Activated T-helper 1 cell treated with anti-CD3 and anti-CD28 coated beads, Interleukin-2, amount 50 U/mL, for 16 hours (primary cell): ENCODE results near the gene SIK3.

Experiments
- DNase-seq, 2 donors: peaks; one replicate each; pipeline ENCODE4 v3.0.0-alpha.2; 2020; ENCODE audit warnings: low read depth in 1 of 2, low spot score in 1 of 2

Gene SIK3

DNA sequence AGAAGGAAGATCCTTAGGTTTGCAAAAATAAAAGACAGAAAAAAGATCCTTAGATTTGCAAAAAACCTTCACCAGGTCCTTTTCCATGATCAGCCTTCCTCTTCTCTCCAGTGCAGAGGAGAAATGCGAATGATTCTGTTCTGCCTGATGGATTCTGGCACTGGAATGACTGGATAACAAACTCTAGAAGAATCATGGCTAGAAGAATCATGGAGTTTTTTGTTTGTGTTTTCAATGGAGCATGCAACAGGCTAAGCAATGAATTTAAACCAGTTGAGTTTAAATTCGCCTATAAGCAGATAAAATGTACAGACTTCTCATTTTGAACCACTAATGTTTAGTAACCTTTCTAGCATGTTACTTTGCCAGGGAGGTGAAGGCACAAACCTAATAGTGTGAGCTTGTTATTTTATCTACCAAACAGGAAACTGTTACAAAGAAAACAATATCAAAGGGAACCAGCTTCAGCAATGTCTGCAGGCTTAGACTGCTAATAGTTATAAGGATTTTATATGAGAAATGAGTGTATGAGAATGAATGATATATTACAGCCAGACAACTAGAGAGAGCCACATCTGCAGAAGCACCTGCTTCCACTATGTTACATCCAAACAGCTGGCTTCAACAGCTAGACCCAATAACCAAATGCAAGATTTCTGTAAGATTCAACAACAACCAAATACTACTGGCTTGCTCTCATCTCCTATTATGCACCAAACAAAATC lies 196.1 kb downstream of the SIK3 start:
- no peak for DNase-seq

DNA sequence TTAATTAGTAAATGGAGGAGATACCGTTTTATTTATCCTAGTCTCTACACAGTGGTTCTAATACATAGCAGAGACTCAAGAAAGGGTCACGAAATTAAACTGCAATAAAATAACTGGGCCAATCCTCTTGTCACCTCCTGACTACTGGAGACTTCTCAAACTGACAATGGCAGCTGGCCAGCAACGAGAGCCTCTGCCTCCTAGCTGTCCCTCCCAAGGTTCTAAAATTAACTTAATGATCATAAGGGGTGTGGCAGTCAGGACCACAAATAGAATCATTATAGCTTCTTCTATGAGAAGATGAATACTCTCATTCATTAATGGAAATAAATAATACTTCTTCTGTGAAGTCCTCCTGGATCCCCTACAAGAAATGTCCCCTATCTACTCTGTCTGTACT lies 197.0 kb downstream of the SIK3 start:
- no peak for DNase-seq

DNA sequence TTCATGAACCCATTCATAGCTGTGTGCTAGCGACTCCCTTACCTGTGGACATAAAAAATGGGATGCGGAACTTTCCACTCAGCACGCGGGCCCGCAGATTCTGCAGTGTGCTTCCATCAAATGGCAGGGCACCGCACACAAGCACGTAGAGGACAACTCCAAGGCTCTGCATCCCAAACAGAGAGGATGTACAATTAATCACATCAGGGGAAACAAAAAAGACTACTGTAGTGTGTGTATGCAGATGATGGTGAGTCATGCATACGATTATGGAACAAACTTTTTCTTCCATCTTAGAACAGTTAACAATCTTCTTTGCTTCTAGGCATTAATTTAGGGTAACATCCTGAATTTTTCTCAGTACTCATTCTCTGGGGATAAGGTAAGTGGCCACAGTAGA lies 202.0 kb downstream of the SIK3 start:
- no peak for DNase-seq

DNA sequence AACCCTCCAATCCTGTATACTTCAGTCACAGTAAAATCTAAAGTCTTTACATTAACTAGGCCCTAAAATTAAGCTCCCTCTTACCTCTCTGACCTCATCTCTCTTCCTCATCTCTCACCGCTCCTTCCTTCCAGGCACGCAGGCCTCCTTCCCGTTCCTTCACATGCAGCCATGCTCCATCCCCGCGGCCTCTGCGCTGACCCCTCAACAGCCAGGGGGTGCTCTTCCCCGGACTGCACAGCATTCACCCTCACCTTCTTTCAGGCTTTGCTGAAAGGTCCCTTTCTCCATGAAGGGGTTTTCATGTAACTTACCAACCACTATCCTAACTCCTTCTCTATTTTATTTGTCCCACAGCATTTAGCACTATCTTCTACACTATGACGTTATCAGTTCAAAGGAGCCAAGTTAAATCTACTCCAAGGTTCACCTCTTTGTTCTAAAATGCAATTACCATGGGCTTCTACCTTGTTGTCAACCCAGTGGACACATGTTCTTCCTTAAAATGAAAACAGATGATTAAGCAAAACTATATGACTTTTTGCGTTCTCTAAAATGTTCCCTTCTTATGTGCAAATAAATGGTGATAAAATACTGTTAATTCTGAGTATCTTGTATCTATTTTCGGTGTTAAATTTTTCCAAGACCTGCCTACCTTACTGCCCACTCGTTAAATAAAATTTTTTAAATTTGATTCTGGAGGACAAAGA lies 203.0 kb downstream of the SIK3 start:
- DNase-seq: no peak

DNA sequence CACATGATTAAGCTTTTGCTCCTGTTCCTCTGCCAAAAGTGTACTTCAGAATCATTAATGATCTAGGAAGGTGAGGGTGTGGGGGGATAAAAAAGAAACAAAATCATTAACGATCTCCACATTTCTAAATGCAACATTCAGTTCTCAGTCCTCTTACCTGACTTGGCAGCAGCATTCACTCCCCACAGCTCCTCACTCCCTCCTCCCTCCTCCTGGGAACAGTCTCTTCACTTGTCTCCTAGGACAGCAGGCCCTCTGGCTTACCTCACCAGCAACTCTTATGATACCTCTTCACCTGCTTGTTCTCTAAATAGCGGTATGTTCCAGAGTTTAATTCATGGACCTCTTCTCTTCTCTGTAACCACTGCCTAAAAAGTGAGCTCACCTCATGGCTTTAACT lies 204.3 kb downstream of the SIK3 start:
- no peak for DNase-seq

DNA sequence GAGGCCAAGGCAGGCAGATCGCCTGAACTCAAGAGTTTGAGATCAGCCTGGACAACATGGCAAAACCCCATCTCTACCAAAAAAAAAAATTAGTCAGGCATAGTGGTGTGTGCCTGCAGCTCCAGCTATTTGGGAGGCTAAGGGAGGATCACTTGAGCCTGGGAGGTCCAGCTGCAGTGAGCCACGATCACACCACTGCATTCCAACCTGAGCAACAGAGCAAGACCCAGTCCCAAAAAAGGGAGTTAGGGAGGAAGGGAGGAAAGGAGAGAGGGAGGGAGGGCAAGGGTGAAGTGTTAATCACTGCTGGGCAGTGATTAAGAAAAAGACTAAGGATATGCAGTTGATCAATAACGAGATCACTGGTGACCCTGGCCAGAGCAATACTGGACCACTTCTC lies 204.8 kb downstream of the SIK3 start:
- DNase-seq: no peak

DNA sequence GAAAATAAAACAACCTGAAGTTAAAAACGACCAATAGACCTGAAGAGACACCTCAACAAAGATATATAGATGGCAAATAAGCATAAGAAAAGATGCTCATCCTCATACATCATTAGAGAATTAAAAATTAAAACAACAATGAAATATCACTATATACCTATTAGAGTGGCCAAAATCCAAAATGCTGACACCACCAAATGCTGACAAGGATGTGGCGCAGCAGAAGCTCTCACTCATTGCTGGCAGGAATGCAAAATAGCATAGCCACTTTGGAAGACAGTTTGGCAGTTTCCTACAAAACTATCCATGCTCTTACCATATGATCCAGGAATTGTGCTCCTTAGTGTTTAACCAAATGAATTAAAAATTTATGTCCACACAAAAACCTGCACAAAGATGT lies 205.9 kb downstream of the SIK3 start:
- no peak for DNase-seq

DNA sequence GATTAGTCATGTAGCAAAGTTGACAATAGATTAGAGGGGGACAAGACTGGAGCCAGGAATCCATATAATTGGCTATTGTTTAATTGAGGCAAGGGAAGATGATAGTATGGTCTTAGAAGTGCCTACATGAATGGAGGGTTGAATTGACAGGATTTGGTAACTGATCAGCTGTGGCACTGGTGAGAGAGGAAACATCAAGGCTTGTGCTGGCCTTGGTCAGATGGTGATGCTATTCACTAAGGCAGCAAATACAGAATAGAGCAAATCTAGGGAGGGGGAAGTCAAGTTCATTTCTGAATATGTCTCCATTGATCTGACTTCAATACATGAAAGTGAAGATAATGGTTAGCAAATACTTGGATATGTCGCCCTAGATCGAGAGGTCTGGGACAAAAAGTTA lies 206.5 kb downstream of the SIK3 start:
- no peak for DNase-seq

DNA sequence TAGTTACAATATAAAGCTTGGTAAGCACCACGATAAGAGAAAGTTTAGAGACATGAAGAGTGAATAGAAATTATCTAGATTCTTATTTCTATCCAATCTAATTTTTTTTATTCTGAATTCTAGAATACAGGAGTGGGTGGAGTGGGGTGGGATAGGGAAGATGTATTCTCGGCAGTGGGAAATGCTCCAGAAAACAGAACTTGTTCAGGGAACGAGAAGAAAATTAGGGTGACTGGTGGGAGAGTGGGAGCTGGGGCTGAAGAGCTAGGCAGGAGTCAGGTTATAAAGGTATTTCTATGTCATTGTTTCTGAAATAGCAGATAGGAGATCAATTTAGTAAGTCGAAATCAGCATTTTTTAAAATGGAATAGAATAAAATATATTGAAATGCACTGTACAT lies 207.6 kb downstream of the SIK3 start:
- no peak for DNase-seq

DNA sequence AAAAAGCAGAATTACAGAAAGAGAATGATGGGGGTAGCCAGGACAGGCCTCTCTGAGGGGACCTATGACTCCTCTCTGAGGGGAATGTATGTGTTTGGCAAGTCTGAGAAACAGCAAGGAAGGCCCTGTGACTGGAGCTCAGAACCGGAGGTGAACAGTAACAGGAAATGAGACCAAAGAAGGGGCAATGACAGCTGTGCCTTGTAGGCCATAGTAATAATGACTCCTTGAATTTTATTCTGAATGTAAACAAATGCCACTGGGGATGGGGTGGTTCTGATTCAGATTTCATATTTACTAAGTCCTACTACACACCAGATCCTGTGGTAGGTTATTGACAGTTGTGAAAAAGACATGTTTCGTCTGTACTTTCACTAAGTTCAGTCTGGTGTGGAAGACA lies 208.0 kb downstream of the SIK3 start:
- no peak for DNase-seq

DNA sequence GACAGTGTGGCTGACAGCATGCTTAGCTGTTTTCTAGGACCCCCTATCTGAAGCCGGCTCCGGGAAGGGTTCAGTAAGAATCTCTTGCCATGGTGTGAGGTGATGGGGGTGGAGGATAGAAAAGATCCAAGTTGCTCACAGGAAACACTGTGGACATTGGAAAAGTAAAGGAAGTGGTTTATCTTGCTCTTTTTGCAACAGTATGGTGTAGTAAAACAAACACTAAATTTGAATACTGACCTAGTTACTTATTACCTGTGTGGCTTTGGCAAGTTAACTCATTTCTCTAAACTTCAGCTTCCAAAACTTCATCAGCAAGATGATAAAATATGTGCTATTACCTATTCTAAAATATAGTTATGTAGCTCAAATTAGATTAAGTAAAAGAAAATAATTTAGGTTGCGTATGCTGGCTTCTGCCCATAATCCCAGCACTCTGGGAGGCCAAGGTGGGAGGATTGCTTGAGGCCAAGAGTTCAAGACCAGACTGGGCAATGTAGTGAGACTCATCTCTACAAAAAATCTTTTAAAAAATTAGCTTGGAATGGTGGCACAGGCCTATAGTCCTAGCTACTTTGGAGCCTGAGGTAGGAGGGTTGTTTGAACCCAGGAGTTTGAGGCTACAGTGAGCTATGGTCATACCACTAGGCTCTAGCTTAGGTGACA lies 209.2 kb downstream of the SIK3 start:
- DNase-seq: no peak

DNA sequence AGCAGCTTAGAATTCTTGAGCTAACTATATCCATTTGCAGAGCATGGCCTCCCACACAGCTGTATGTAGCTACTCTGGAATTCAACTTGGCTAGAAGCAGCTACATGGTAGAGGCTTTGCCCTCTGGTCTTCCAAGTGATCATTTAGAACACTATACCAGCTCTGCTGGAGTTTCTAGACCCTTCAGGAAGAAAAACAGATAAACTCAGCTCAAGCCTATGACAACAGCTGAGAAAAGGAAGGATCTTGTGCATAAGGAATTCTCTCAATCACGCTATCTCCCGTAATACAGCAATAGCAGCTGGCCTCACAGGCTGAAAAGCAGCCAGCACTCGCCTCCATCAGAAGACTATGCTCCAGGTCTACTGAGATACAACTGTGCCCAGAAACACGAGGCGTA lies 210.2 kb downstream of the SIK3 start:
- no peak for DNase-seq

DNA sequence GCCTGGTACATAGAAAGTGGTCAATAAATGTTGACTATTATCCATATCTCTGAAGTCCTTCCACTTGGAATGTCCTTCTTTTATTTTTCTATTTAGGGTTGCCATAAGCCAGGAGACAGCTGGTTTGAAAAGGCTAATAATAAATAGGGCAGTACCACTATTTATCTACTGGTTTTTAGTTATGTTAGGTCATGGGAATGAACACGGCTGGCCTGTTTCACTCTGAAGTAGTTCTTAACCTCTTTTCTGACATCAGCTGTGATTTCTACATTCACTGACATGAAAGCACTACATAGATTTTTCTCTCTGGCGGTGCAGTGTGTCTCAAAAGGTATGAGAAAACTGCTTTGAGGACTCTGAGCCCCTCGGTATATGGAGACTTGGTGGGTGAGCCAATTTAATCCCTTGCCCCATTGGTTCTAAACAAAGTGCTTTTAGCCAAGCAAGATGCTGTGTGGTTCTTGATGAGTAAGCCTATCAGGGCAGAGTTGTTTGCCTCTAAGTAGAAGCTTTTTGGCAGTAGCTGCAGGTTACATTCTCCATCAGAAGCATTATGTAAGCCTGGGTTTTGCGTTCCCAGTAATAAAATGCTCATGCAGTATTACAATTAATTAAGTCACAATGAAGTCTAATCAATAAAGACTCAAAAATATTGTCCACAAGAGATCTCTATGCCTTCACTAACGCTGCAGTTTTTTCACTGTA lies 212.1 kb downstream of the SIK3 start:
- no peak for DNase-seq

DNA sequence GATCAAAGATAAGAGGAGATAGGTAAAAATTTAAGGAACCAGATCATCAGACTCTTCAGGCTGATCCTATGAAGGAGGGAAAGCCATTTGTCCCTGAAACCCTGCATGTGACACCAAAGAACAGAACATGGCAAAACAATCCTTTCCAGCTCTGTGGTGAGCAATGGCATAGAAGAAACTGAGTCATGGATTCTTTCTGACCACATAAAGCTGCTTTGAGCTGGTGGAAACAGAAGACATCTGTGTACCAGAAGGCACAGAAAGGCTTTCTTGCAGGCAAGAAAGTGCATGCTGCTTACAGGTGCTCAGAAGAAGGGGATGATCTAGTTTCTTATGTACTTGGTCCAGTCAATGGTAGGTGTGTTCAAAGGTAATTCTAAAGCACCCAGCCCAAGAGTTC lies 215.8 kb downstream of the SIK3 start:
- no peak for DNase-seq

DNA sequence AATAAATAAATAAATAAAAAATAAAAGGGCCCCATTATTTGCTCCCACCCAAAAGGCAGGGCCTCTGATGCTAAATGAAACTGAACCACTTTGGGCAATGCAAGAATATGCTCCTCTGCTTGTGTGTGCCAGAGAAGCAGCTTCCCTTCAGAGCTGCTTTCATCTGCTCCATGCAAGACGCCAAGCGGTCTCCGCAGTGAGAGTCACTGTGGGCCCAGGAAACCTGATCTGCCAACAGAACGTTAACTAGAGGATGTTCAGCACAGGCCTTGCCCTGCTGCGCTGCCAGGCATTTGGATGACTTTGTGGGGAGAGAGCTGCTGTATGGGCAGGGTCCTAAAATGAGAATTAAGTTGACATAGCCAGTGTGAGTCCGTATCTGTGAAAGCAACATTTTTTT lies 217.1 kb downstream of the SIK3 start:
- DNase-seq: no peak

DNA sequence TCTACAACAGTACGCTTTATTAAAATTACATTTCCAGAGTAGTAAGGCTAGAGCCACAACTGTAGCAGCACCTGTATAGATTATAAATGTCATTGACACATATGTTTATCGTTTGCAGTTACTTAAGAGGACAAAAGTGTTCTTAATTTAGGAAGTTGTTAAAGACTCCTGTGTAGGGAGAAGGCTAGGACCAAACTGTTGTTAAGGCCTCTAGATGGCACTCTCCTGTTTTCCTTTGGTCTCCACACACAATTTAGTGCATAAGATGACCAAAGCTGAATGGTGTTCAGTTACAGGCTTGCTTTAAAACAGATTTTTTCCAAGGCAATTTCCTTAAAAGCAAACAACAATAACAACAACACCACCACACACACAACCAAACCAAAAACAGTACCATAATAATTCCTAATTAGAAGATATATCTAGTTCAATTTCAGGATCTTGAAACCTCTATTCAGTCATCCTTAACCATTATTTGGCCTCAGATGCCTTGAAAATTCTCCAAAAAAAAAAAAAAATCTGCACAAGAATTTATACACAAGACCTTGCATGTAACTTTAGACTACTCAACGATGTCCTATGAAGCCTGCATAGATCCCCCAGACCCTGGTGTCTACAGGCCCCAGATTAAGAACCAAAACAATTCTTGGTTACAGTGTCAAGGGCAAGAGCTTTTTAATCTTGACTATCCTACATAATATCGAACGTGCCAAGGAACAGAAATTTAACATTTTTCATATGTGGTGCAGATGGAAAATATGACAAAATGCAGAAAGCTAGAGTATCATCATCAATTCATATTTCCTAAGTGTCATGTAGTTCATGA lies 218.2 kb downstream of the SIK3 start:
- DNase-seq: no peak

DNA sequence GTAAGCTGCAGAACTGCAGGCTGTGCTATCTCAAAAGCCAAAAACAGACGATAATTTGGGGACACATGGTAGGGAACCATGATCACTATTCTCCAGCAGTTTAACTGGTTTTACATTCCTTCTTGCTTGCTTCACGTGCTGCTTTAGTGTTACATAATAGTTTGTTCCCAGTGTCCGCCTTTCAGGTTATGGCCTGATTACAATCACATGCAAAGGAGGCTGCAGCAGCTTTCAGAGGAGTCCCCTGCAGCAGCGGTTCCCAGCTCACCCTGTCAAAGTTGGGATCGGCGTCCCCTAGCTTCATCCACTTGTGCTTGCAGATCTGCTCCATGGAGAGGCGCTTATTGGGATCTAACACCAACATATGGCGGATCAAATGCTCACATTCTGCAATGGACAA lies 221.6 kb downstream of the SIK3 start:
- DNase-seq: no peak

DNA sequence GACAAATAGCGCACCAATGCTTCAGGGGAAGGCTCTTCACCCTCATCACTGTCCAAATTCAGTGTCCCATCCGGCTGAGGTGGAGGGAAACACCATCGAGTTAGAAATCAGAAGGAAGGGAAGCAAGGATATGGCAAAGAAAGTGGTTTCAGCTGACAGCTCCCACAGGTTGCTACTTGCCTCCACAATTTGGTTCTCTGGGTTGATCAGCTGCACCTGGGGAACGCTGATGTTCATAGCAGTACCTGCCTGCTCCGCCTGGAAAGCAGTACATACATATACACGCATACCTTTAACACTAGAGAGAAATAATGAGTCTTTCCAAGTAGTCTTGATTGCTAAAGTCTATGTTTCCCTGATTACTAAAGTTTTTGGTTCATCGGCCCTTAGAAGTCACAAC lies 223.0 kb downstream of the SIK3 start:
- no peak for DNase-seq

DNA sequence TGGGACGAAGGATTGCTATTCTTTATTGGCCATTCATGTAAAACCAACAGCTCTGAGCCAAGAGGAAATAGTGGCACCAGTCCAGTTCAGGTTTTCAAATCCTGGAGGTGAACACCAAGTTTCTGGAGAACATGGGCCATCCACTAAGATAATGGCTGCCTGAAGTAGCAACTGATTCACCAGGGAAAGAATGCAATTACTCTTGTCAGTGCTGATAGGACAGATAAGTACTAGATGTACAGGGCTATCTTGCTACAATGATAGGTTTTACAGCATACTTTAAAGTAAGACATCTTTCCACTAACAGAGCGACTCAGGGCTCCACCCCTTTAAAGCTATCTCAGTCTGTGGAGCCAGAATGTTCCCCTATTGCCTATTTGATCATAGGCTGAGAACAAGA lies 224.0 kb downstream of the SIK3 start:
- no peak for DNase-seq

DNA sequence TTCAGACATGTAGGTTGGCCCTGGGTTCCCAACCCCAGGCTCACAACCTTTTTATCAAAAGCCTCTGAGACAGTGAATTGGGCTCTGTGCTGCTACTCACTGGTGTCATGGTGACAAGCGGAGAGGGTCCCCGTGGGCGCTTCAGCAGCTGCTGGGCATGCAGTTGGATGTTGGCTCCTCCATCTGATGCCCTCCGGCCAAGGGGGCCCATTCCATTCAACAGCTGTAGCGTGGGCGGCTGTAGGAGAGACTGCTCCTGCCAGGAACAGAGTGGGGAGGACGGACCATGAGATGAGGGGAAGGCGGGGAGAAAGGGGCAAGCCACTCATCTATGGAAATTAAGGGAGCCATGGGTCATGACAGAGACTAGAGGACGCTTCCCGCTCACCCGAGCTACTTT lies 224.8 kb downstream of the SIK3 start:
- no peak for DNase-seq

DNA sequence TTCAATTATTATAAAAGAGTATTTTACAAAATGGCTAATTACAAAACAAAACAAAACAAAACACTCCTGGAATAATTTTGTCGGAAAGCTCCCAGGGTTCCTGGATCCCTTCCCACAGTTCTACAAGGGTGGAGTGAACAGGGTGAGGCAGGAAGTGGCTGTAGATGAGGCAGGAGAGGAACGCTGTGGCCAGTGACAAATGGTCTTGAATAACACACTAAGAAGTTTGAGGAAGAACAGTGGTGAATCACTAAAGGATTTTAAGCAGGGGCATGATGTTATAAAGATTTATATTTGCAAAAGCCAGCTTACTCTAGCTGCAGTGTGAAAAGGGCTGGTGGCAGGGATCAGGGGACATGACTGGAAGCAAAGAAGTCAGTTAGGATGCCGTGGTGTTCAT lies 227.0 kb downstream of the SIK3 start:
- no peak for DNase-seq
